ENCODE data around the gene CATSPERE. TPM values are rescaled to one million over a fixed set of nuclear protein-coding genes. Genes with fewer than 3 reads are reported as not detected.
"Not testable (repeated sequence)": the region's sequence is repeated elsewhere in the genome, so short reads cannot be mapped to it uniquely, and the experiment has no call there.

The CATSPERE gene
- total and polyA plus RNA-seq, 9 of the 15 experiments (the other 6 are each of a cell fraction or from before 2014, with no cell fraction given): 0.06 to 0.16 (median 0.09) TPM; not detected in 3

DNA sequence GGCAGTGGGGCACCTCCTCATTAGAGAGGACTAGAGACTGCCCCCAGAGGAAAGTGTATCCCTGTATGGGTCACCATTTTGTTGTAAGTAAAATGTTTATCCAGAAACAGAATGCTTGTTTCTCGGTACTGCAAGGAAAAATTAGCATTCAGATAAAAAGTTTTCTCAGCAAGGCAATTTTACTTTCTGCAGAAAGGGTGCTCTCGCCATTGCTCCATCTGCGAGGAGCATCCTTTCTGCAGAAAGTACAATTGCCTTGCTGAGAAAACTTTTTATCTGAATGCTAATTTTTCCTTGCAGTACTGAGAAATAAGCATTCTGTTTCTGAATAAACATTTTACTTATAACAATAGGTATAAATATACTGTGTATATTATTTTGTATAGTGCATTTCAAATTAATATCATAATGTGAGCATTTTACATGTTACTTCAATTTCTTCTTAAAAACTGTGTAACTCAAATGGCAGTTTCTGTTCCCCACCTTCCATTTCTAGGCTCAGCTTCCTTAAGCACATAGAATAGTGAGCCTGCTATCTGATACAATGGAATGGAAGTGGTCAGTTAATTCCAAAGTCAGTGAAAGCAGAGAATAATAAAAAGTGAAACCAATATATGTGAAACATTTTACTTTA lies 115.3 kb downstream of the CATSPERE start:
- BruUV-seq (replicated peaks): no TSS peak
- intact Hi-C loops (cut with micrococcal nuclease): no loop called here
- H3K4me3 ChIP-seq: no peak overlapping the region
- in situ Hi-C loops (cut with MboI): no loop called here
- TF ChIP-seq CBX3 (IDR thresholded peaks at IDR 0.05; ENCODE audit: borderline replicate concordance in 1 of 2, low read length in 2 of 2): peak in 1 of 2 experiments; percentile 100; a peak in 2 of 3 replicates
- no peak for TF ChIP-seq RFX5 (IDR thresholded peaks at IDR 0.05; ENCODE audit: low read depth, low read length)
- TF ChIP-seq, protein P1, sequence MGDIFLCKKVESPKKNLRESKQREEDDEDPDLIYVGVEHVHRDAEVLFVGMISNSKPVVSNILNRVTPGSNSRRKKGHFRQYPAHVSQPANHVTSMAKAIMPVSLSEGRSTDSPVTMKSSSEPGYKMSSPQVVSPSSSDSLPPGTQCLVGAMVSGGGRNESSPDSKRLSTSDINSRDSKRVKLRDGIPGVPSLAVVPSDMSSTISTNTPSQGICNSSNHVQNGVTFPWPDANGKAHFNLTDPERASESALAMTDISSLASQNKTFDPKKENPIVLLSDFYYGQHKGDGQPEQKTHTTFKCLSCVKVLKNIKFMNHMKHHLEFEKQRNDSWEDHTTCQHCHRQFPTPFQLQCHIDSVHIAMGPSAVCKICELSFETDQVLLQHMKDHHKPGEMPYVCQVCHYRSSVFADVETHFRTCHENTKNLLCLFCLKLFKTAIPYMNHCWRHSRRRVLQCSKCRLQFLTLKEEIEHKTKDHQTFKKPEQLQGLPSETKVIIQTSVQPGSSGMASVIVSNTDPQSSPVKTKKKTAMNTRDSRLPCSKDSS (IDR thresholded peaks at IDR 0.05; ENCODE audit: low read depth, partially characterized antibody): peak; percentile 99
- peak; percentile 98 for TF ChIP-seq CBX5 (IDR thresholded peaks at IDR 0.05; ENCODE audit: borderline replicate concordance, low read depth)
- TF ChIP-seq ZEB2 (IDR thresholded peaks at IDR 0.05): peak; percentile 48; the same call in 1 of the 2 replicates
- TF ChIP-seq, protein P2, sequence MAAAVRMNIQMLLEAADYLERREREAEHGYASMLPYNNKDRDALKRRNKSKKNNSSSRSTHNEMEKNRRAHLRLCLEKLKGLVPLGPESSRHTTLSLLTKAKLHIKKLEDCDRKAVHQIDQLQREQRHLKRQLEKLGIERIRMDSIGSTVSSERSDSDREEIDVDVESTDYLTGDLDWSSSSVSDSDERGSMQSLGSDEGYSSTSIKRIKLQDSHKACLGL (CRISPR knock-in tag; IDR thresholded peaks at IDR 0.05; ENCODE audit: borderline replicate concordance, poor library complexity, severe bottlenecking): no peak
- peak; percentile 89 for TF ChIP-seq XRCC3 (IDR thresholded peaks at IDR 0.05)
- TF ChIP-seq ZNF561 (CRISPR knock-in tag; conservative IDR thresholded peaks at IDR 0.05): peak; percentile 96
- no peak for TF ChIP-seq SIN3A (IDR thresholded peaks at IDR 0.05; ENCODE audit: borderline replicate concordance in 2 of 2, control insufficient read depth in 1 of 2, low read depth in 2 of 2, low read length in 2 of 2)
- TF ChIP-seq FOXK2 (conservative IDR thresholded peaks at IDR 0.05 in 1 of 2, IDR thresholded peaks at IDR 0.05 in 1 of 2; ENCODE audit: low read depth in 2 of 2): no peak
- TF ChIP-seq ZNF75A (CRISPR knock-in tag; IDR thresholded peaks at IDR 0.05): no peak
- peak; percentile 92 for TF ChIP-seq TRIM28 (IDR thresholded peaks at IDR 0.05)
- TF ChIP-seq TRIM24 (IDR thresholded peaks at IDR 0.05): peak in 1 of 2 experiments; percentile 48; a peak in 1 of 4 replicates
- peak; percentile 66; the same call in 1 of the 2 replicates for TF ChIP-seq CBX1 (IDR thresholded peaks at IDR 0.05; ENCODE audit: low read depth)
- no peaks in the 10 kb centered on the region for H3K27me3 ChIP-seq (ENCODE audit: control insufficient read depth in 2 of 2, insufficient read depth in 2 of 2, low read length in 2 of 2)
- H2AFZ ChIP-seq (ENCODE audit: low read depth, low read length): no peak overlapping the region
- no peak overlapping the region for H3K27ac ChIP-seq (ENCODE audit: extremely low read depth, low read depth, low read length)
- no peaks in the 10 kb centered on the region for H3K4me1 ChIP-seq (replicated peaks in 1 of 2; ENCODE audit: control insufficient read depth in 2 of 2, insufficient read depth in 2 of 2, low read length in 2 of 2)
- ChIA-PET POLR2A (no interaction called here), CTCF (ENCODE audit: low intra/inter-chr PET ratio) (no interaction called here)
- H3K9ac ChIP-seq (ENCODE audit: insufficient read depth in 1 of 2, low read depth in 2 of 2, low read length in 2 of 2): no peak overlapping the region
- peaks cover 5% of the 10 kb centered on the region; the same call in 1 of the 2 replicates for H3K9me3 ChIP-seq (replicated peaks; ENCODE audit: control insufficient read depth, insufficient read depth, low read depth, low read length)
- ATAC-seq (no peak), FAIRE-seq (no peak), DNase-seq (ENCODE audit: extremely low read depth in 1 of 4, low spot score in 3 of 4) (no peak)
- no peaks in the 10 kb centered on the region for H3K9me1 ChIP-seq (ENCODE audit: control insufficient read depth, insufficient read depth, low read length)
- H4K20me1 ChIP-seq (replicated peaks; ENCODE audit: control insufficient read depth, insufficient read depth, low read length): no peaks in the 10 kb centered on the region
- 2% methylated on average over 3 of the region's 3 CpGs for WGBS (ENCODE audit: insufficient coverage, low coverage, missing lambda C conversion rate)
- no peaks in the 10 kb centered on the region for H3K36me3 ChIP-seq (ENCODE audit: control insufficient read depth, insufficient read depth, low read length)
- H3K79me2 ChIP-seq (ENCODE audit: control insufficient read depth, insufficient read depth, low read length): no peaks in the 10 kb centered on the region
- no peak overlapping the region for H3K4me2 ChIP-seq (ENCODE audit: insufficient read depth, low read length)

DNA sequence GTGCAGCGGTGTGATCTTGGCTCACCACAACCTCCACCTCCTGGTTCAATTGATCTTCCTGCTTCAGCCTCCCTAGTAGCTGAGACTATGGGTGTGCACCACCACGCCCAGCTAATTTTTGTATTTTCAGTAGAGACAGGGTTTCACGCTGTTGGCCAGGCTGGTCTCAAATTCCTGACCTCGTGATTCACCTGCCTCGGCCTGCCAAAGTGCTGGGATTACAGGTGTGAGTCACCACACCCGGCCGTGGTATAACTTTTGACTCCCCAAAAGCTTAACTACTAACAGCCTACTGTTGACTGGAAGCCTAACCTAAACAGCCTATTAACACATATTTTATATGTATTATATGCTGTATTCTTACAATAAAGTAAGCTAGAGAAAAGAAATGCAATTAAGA lies 117.1 kb downstream of the CATSPERE start:
- H3K9ac ChIP-seq (ENCODE audit: insufficient read depth in 1 of 2, low read depth in 2 of 2, low read length in 2 of 2); DNase-seq (ENCODE audit: extremely low read depth in 1 of 4, low spot score in 3 of 4); CTCF ChIA-PET (ENCODE audit: low intra/inter-chr PET ratio); H3K4me3 ChIP-seq; H2AFZ ChIP-seq (ENCODE audit: low read depth, low read length); H4K20me1 ChIP-seq (replicated peaks; ENCODE audit: control insufficient read depth, insufficient read depth, low read length); ATAC-seq; in situ Hi-C loops (cut with MboI); POLR2A ChIA-PET; H3K9me3 ChIP-seq (replicated peaks; ENCODE audit: control insufficient read depth, insufficient read depth, low read depth, low read length); H3K4me1 ChIP-seq (replicated peaks in 1 of 2; ENCODE audit: control insufficient read depth in 2 of 2, insufficient read depth in 2 of 2, low read length in 2 of 2); H3K36me3 ChIP-seq (ENCODE audit: control insufficient read depth, insufficient read depth, low read length); BruUV-seq (replicated peaks); H3K4me2 ChIP-seq (ENCODE audit: insufficient read depth, low read length); H3K9me1 ChIP-seq (ENCODE audit: control insufficient read depth, insufficient read depth, low read length); H3K79me2 ChIP-seq (ENCODE audit: control insufficient read depth, insufficient read depth, low read length); FAIRE-seq; H3K27me3 ChIP-seq (ENCODE audit: control insufficient read depth in 2 of 2, insufficient read depth in 2 of 2, low read length in 2 of 2); H3K27ac ChIP-seq (ENCODE audit: extremely low read depth, low read depth, low read length); intact Hi-C loops (cut with micrococcal nuclease): not testable (repeated sequence)
- WGBS (ENCODE audit: insufficient coverage, low coverage, missing lambda C conversion rate): 1% methylated on average over 7 of the region's 7 CpGs
